Measurements from ENCODE around the gene CD46.

DNA sequence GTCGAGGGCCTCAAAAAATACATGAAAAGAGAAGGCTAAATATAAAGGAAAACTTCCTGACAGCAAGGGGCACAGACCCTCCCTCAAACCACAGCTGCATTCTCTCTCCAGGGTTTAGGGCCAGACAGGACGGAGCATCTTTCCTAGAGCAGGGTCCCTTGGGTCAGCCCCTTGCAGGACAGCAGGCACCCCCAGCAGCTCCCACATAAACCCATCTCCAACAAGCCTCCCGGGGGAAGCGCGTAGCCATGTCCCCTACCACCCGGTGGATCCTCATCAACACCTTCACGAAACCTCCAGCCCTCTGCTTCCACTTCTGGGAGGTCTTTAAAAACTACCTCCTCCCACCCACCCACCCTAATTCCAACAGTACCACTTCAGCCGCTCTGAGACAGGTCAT, 59.5 kb downstream of the CD46 start:
- TF ChIP-seq, protein P1, sequence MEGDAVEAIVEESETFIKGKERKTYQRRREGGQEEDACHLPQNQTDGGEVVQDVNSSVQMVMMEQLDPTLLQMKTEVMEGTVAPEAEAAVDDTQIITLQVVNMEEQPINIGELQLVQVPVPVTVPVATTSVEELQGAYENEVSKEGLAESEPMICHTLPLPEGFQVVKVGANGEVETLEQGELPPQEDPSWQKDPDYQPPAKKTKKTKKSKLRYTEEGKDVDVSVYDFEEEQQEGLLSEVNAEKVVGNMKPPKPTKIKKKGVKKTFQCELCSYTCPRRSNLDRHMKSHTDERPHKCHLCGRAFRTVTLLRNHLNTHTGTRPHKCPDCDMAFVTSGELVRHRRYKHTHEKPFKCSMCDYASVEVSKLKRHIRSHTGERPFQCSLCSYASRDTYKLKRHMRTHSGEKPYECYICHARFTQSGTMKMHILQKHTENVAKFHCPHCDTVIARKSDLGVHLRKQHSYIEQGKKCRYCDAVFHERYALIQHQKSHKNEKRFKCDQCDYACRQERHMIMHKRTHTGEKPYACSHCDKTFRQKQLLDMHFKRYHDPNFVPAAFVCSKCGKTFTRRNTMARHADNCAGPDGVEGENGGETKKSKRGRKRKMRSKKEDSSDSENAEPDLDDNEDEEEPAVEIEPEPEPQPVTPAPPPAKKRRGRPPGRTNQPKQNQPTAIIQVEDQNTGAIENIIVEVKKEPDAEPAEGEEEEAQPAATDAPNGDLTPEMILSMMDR (IDR thresholded peaks at IDR 0.05; ENCODE audit: insufficient read depth, low read length), result no peak
- TF ChIP-seq SPI1 (IDR thresholded peaks at IDR 0.05; ENCODE audit: borderline replicate concordance, low read depth), result no peak
- TF ChIP-seq GABPA (IDR thresholded peaks at IDR 0.05; ENCODE audit: low read depth), result no peak
- no peak for TF ChIP-seq POLR2AphosphoS5 (IDR thresholded peaks at IDR 0.05; ENCODE audit: low read depth)

All from HL-60 (cell line).